Measurements from ENCODE around the gene MAGEB2. TPM values are rescaled to one million over a fixed set of nuclear protein-coding genes. Genes with fewer than 3 reads are reported as not detected.
"Not testable (repeated sequence)": the region's sequence is repeated elsewhere in the genome, so short reads cannot be mapped to it uniquely, and the experiment has no call there.

The MAGEB2 gene
- not detected for polyA plus RNA-seq (2013)

GRCh38 chrX:30215357-30215843 is at the start of gene MAGEB2:
Gene MAGEB2, plus strand, starts transcription at chrX:30215563. Its CDS starts 3,018 bp downstream, at chrX:30218581.
- Histone ChIP-seq H3K27ac (ENCODE audit: insufficient read depth in 1 of 2, low read depth in 1 of 2, low read length in 2 of 2, poor library complexity in 1 of 2, severe bottlenecking in 2 of 2) (no peak within 1 kb of the TSS), H3K27me3 (replicated peaks in 2 of 5; ENCODE audit: control insufficient read depth in 4 of 5, insufficient read depth in 5 of 5, low read length in 4 of 5) (peaks cover 0 to 4% (median 0%) of the 10 kb centered on the region in 5 experiments), H3K4me3 (ENCODE audit: control insufficient read depth in 1 of 7, extremely low read depth in 1 of 7, insufficient read depth in 4 of 7, low read depth in 2 of 7, low read length in 6 of 7) (no peak within 1 kb of the TSS), H3K4me1 (ENCODE audit: control extremely low read depth in 1 of 4, control insufficient read depth in 4 of 4, insufficient read depth in 4 of 4, low read length in 3 of 4) (no peaks in the 10 kb centered on the region), H3K36me3 (ENCODE audit: control insufficient read depth in 4 of 4, insufficient read depth in 4 of 4, low read length in 3 of 4) (no peaks in the 10 kb centered on the region), H3K9me3 (ENCODE audit: control extremely low read depth in 1 of 5, control insufficient read depth in 4 of 5, insufficient read depth in 2 of 5, low read depth in 1 of 5, low read length in 4 of 5) (no peaks in the 10 kb centered on the region)
- DNase-seq, result no peak
- 87% methylated on average over 27 of the region's 29 CpGs for WGBS (ENCODE audit: insufficient coverage)
- ChIA-PET POLR2A (no interaction called here), CTCF (no interaction called here)

GRCh38 chrX:30170900-30171299 is 44.5 kb upstream of the MAGEB2 start:
- WGBS (ENCODE audit: insufficient coverage), result 38% methylated on average over 2 of the region's 2 CpGs
- peaks cover 0 to 3% (median 0%) of the 10 kb centered on the region in 4 experiments for H3K4me1 ChIP-seq (ENCODE audit: control extremely low read depth in 1 of 4, control insufficient read depth in 4 of 4, insufficient read depth in 4 of 4, low read length in 3 of 4)
- no peaks in the 10 kb centered on the region for H3K9me3 ChIP-seq (ENCODE audit: control extremely low read depth in 1 of 5, control insufficient read depth in 4 of 5, insufficient read depth in 2 of 5, low read depth in 1 of 5, low read length in 4 of 5)
- no peaks in the 10 kb centered on the region for H3K36me3 ChIP-seq (ENCODE audit: control insufficient read depth in 4 of 4, insufficient read depth in 4 of 4, low read length in 3 of 4)
- no peaks in the 10 kb centered on the region for H3K27me3 ChIP-seq (replicated peaks in 2 of 5; ENCODE audit: control insufficient read depth in 4 of 5, insufficient read depth in 5 of 5, low read length in 4 of 5)
- no peak overlapping the region for H3K27ac ChIP-seq (ENCODE audit: insufficient read depth in 1 of 2, low read depth in 1 of 2, low read length in 2 of 2, poor library complexity in 1 of 2, severe bottlenecking in 2 of 2)
- POLR2A ChIA-PET, result no interaction called here
- CTCF ChIA-PET, result no interaction called here
- no peak for DNase-seq
- no peak overlapping the region for H3K4me3 ChIP-seq (ENCODE audit: control insufficient read depth in 1 of 7, extremely low read depth in 1 of 7, insufficient read depth in 4 of 7, low read depth in 2 of 7, low read length in 6 of 7)

- Histone ChIP-seq H3K9me3 (ENCODE audit: control extremely low read depth in 1 of 5, control insufficient read depth in 4 of 5, insufficient read depth in 2 of 5, low read depth in 1 of 5, low read length in 4 of 5) (no peaks in the 10 kb centered on the region), H3K36me3 (ENCODE audit: control insufficient read depth in 4 of 4, insufficient read depth in 4 of 4, low read length in 3 of 4) (no peaks in the 10 kb centered on the region), H3K4me1 (ENCODE audit: control extremely low read depth in 1 of 4, control insufficient read depth in 4 of 4, insufficient read depth in 4 of 4, low read length in 3 of 4) (no peaks in the 10 kb centered on the region), H3K27me3 (replicated peaks in 2 of 5; ENCODE audit: control insufficient read depth in 4 of 5, insufficient read depth in 5 of 5, low read length in 4 of 5) (peaks cover 0 to 4% (median 2%) of the 10 kb centered on the region in 5 experiments), H3K27ac (ENCODE audit: insufficient read depth in 1 of 2, low read depth in 1 of 2, low read length in 2 of 2, poor library complexity in 1 of 2, severe bottlenecking in 2 of 2) (no peak overlapping the region), H3K4me3 (ENCODE audit: control insufficient read depth in 1 of 7, extremely low read depth in 1 of 7, insufficient read depth in 4 of 7, low read depth in 2 of 7, low read length in 6 of 7) (no peak overlapping the region)
- POLR2A ChIA-PET, result no interaction called here
- CTCF ChIA-PET, result no interaction called here
- no CpG with 5 or more reads among the region's 1 CpG for WGBS (ENCODE audit: insufficient coverage)
- DNase-seq, result no peak
Observed at GRCh38 chrX:30181353-30181752, 34.0 kb upstream of the MAGEB2 start.

GRCh38 chrX:30183554-30183953 is 31.8 kb upstream of the MAGEB2 start:
- 100% methylated on average over 2 of the region's 3 CpGs for WGBS (ENCODE audit: insufficient coverage)
- Histone ChIP-seq H3K9me3 (ENCODE audit: control extremely low read depth in 1 of 5, control insufficient read depth in 4 of 5, insufficient read depth in 2 of 5, low read depth in 1 of 5, low read length in 4 of 5) (no peaks in the 10 kb centered on the region), H3K27me3 (replicated peaks in 2 of 5; ENCODE audit: control insufficient read depth in 4 of 5, insufficient read depth in 5 of 5, low read length in 4 of 5) (peaks cover 0 to 4% (median 2%) of the 10 kb centered on the region in 5 experiments), H3K4me1 (ENCODE audit: control extremely low read depth in 1 of 4, control insufficient read depth in 4 of 4, insufficient read depth in 4 of 4, low read length in 3 of 4) (no peaks in the 10 kb centered on the region), H3K36me3 (ENCODE audit: control insufficient read depth in 4 of 4, insufficient read depth in 4 of 4, low read length in 3 of 4) (no peaks in the 10 kb centered on the region), H3K4me3 (ENCODE audit: control insufficient read depth in 1 of 7, extremely low read depth in 1 of 7, insufficient read depth in 4 of 7, low read depth in 2 of 7, low read length in 6 of 7) (no peak overlapping the region), H3K27ac (ENCODE audit: insufficient read depth in 1 of 2, low read depth in 1 of 2, low read length in 2 of 2, poor library complexity in 1 of 2, severe bottlenecking in 2 of 2) (no peak overlapping the region)
- ChIA-PET CTCF (no interaction called here), POLR2A (no interaction called here)
- DNase-seq, result no peak

GRCh38 chrX:30190426-30190825 is 24.9 kb upstream of the MAGEB2 start:
- H3K27ac ChIP-seq (ENCODE audit: insufficient read depth in 1 of 2, low read depth in 1 of 2, low read length in 2 of 2, poor library complexity in 1 of 2, severe bottlenecking in 2 of 2), result no peak overlapping the region
- H3K27me3 ChIP-seq (replicated peaks in 2 of 5; ENCODE audit: control insufficient read depth in 4 of 5, insufficient read depth in 5 of 5, low read length in 4 of 5), result peaks cover 0 to 5% (median 2%) of the 10 kb centered on the region in 5 experiments
- no peaks in the 10 kb centered on the region for H3K4me1 ChIP-seq (ENCODE audit: control extremely low read depth in 1 of 4, control insufficient read depth in 4 of 4, insufficient read depth in 4 of 4, low read length in 3 of 4)
- no peak overlapping the region for H3K4me3 ChIP-seq (ENCODE audit: control insufficient read depth in 1 of 7, extremely low read depth in 1 of 7, insufficient read depth in 4 of 7, low read depth in 2 of 7, low read length in 6 of 7)
- ChIA-PET POLR2A (no interaction called here), CTCF (no interaction called here)
- peaks cover 0 to 2% (median 0%) of the 10 kb centered on the region in 5 experiments for H3K9me3 ChIP-seq (ENCODE audit: control extremely low read depth in 1 of 5, control insufficient read depth in 4 of 5, insufficient read depth in 2 of 5, low read depth in 1 of 5, low read length in 4 of 5)
- H3K36me3 ChIP-seq (ENCODE audit: control insufficient read depth in 4 of 4, insufficient read depth in 4 of 4, low read length in 3 of 4), result no peaks in the 10 kb centered on the region
- no peak for DNase-seq
- no CpG with 5 or more reads among the region's 2 CpGs for WGBS (ENCODE audit: insufficient coverage)

- H3K4me3 ChIP-seq (ENCODE audit: control insufficient read depth in 1 of 7, extremely low read depth in 1 of 7, insufficient read depth in 4 of 7, low read depth in 2 of 7, low read length in 6 of 7); H3K9me3 ChIP-seq (ENCODE audit: control extremely low read depth in 1 of 5, control insufficient read depth in 4 of 5, insufficient read depth in 2 of 5, low read depth in 1 of 5, low read length in 4 of 5); DNase-seq; H3K4me1 ChIP-seq (ENCODE audit: control extremely low read depth in 1 of 4, control insufficient read depth in 4 of 4, insufficient read depth in 4 of 4, low read length in 3 of 4); H3K36me3 ChIP-seq (ENCODE audit: control insufficient read depth in 4 of 4, insufficient read depth in 4 of 4, low read length in 3 of 4); H3K27ac ChIP-seq (ENCODE audit: insufficient read depth in 1 of 2, low read depth in 1 of 2, low read length in 2 of 2, poor library complexity in 1 of 2, severe bottlenecking in 2 of 2); POLR2A ChIA-PET; CTCF ChIA-PET: not testable (repeated sequence)
- WGBS (ENCODE audit: insufficient coverage), result 71% methylated on average over 1 of the region's 6 CpGs
- H3K27me3 ChIP-seq (replicated peaks in 2 of 5; ENCODE audit: control insufficient read depth in 4 of 5, insufficient read depth in 5 of 5, low read length in 4 of 5), result peaks cover 0 to 11% (median 0%) of the 10 kb centered on the region in 5 experiments
Observed at GRCh38 chrX:30193910-30194309, 21.5 kb upstream of the MAGEB2 start.

GRCh38 chrX:30196322-30196721 is 19.0 kb upstream of the MAGEB2 start:
- H3K9me3 ChIP-seq (ENCODE audit: control extremely low read depth in 1 of 5, control insufficient read depth in 4 of 5, insufficient read depth in 2 of 5, low read depth in 1 of 5, low read length in 4 of 5), result no peaks in the 10 kb centered on the region
- POLR2A ChIA-PET, result no interaction called here
- H3K36me3 ChIP-seq (ENCODE audit: control insufficient read depth in 4 of 4, insufficient read depth in 4 of 4, low read length in 3 of 4), result no peaks in the 10 kb centered on the region
- H3K27me3 ChIP-seq (replicated peaks in 2 of 5; ENCODE audit: control insufficient read depth in 4 of 5, insufficient read depth in 5 of 5, low read length in 4 of 5), result peaks cover 0 to 10% (median 1%) of the 10 kb centered on the region in 5 experiments
- CTCF ChIA-PET, result no interaction called here
- H3K4me3 ChIP-seq (ENCODE audit: control insufficient read depth in 1 of 7, extremely low read depth in 1 of 7, insufficient read depth in 4 of 7, low read depth in 2 of 7, low read length in 6 of 7), result no peak overlapping the region
- peak in 2 of 3 donors; percentile 18 to 29 for DNase-seq
- H3K4me1 ChIP-seq (ENCODE audit: control extremely low read depth in 1 of 4, control insufficient read depth in 4 of 4, insufficient read depth in 4 of 4, low read length in 3 of 4), result no peaks in the 10 kb centered on the region
- WGBS (ENCODE audit: insufficient coverage), result 0% methylated on average over 1 of the region's 1 CpG
- H3K27ac ChIP-seq (ENCODE audit: insufficient read depth in 1 of 2, low read depth in 1 of 2, low read length in 2 of 2, poor library complexity in 1 of 2, severe bottlenecking in 2 of 2), result no peak overlapping the region
